H1 (cell line): Measurements from ENCODE around the gene CAMK2B. TPM values are rescaled to one million over a fixed set of nuclear protein-coding genes. Genes with fewer than 3 reads are reported as not detected.

Experiments
- CBX5 ChIP-seq: fragments of 300-800, 300-1000 bp; sonication (generic); IDR thresholded peaks from 2 replicates; pipeline ENCODE4 v1.7.1; 2016; ENCODE audit warnings: antibody characterized with exemption, low read length, low read depth
- NRF1 ChIP-seq: IDR thresholded peaks from 2 replicates; pipeline ENCODE4 v1.6.1; 2011; ENCODE audit warnings: mild to moderate bottlenecking, low read depth, low read length, improper control_type of control experiment
- POLR2A ChIP-seq, 2 experiments: IDR thresholded peaks; 1 replicate in 1 of 2; 2 replicates in 1 of 2; pipeline ENCODE4 v1.6.1; 2011; ENCODE audit warnings: low read depth in 2 of 2, low read length in 2 of 2, mild to moderate bottlenecking in 2 of 2; ENCODE audit errors: control extremely low read depth in 1 of 2
- polyA plus RNA-seq, 7 experiments: library from polyadenylated mRNA; depleted of rRNA in 3 of 7; stranded (reverse) in 5 of 7; unstranded in 2 of 7; fragments of >200 nt in 5 of 7; fragments of 200-250 nt in 2 of 7; gene quantifications; 1 replicate in 5 of 7; 2 replicates in 1 of 7; 4 replicates in 1 of 7; pipeline versions ENCODE4 v1.2.1 to v1.2.3, GENCODE V29; 2011 to 2013; ENCODE audit warnings: missing spikeins in 2 of 7, mixed read lengths in 2 of 7
- total RNA-seq: library from RNA; stranded (reverse); fragmentation: NEBNext Ultra II Directional; extraction: Animal tissue kit (Norgen Biotek cat#: 25700); gene quantifications from 2 replicates; pipeline ENCODE4 v1.2.1, GENCODE V29; 2021
- TF ChIP-seq, protein P1 (sequence below): IDR thresholded peaks from 2 replicates; pipeline ENCODE4 v1.6.1; 2012; ENCODE audit warnings: low read length, inconsistent platforms
- TF ChIP-seq, protein P2 (sequence below): IDR thresholded peaks from 2 replicates; pipeline ENCODE4 v1.6.1; 2012; ENCODE audit warnings: inconsistent platforms

CAMK2B gene
- total and polyA plus RNA-seq, 2 of the 8 experiments (the other 6 are each of a cell fraction or from before 2014, with no cell fraction given), result 0.05 to 0.15 TPM

GRCh38 chr7:44272456-44272855, 52.9 kb downstream of the CAMK2B start (continued):
- TF ChIP-seq, protein P1, sequence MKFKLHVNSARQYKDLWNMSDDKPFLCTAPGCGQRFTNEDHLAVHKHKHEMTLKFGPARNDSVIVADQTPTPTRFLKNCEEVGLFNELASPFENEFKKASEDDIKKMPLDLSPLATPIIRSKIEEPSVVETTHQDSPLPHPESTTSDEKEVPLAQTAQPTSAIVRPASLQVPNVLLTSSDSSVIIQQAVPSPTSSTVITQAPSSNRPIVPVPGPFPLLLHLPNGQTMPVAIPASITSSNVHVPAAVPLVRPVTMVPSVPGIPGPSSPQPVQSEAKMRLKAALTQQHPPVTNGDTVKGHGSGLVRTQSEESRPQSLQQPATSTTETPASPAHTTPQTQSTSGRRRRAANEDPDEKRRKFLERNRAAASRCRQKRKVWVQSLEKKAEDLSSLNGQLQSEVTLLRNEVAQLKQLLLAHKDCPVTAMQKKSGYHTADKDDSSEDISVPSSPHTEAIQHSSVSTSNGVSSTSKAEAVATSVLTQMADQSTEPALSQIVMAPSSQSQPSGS, result no peak
- TF ChIP-seq CBX5 (no peak), NRF1 (no peak), POLR2A (IDR thresholded peaks at IDR 0.05; ENCODE audit: control extremely low read depth in 1 of 2, low read depth in 2 of 2, low read length in 2 of 2) (no peak)
- TF ChIP-seq, protein P2, sequence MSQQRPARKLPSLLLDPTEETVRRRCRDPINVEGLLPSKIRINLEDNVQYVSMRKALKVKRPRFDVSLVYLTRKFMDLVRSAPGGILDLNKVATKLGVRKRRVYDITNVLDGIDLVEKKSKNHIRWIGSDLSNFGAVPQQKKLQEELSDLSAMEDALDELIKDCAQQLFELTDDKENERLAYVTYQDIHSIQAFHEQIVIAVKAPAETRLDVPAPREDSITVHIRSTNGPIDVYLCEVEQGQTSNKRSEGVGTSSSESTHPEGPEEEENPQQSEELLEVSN, result no peak
